Vagina (tissue), 2 donors: ENCODE results near the gene HCAR3.

ENCODE experiments used
- POLR2A ChIP-seq, 2 donors: fragments of 450-650 bp; IDR thresholded peaks; one replicate each; pipeline ENCODE4 v1.6.1; 2017; ENCODE audit warnings: antibody characterized with exemption in 2 of 2, mild to moderate bottlenecking in 2 of 2, moderate library complexity in 2 of 2
- POLR2AphosphoS5 ChIP-seq, 2 donors: sonication (generic); formaldehyde crosslinking; IDR thresholded peaks; one replicate each; pipeline ENCODE4 v1.9.0; 2017; ENCODE audit warnings: antibody characterized with exemption in 2 of 2, mild to moderate bottlenecking in 2 of 2, low read depth in 1 of 2; ENCODE audit not compliant: insufficient read depth in 1 of 2
- TF ChIP-seq, protein P1 (sequence below), 3 experiments: fragments of 450-650 bp in 2 of 3; fragments of 200-600 bp in 1 of 3; sonication (generic) in 1 of 3; IDR thresholded peaks; one replicate each; pipeline ENCODE4 v1.5.1; 2017 to 2019; ENCODE audit warnings: antibody characterized with exemption in 3 of 3, mild to moderate bottlenecking in 2 of 3, moderate library complexity in 2 of 3

DNA sequence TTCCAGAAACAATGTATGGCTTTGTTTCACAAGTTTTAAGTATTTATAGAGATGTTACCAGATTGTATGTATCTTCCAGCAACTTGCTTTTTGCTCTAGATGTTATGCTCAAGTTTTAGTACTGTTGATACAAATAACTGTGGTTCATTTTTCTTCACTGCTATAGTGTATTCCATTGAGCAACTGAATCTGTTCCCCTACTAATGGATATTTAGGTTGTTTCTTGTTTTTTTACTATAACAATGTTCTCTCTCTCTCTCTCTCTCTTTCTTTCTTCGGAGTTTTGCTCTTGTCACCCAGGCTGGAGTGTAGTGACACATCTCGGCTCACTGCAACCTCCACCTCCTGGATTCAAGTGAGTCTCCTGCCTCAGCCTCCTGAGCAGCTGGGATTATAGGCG lies 30.1 kb downstream of the HCAR3 start:
- TF ChIP-seq, protein P1, sequence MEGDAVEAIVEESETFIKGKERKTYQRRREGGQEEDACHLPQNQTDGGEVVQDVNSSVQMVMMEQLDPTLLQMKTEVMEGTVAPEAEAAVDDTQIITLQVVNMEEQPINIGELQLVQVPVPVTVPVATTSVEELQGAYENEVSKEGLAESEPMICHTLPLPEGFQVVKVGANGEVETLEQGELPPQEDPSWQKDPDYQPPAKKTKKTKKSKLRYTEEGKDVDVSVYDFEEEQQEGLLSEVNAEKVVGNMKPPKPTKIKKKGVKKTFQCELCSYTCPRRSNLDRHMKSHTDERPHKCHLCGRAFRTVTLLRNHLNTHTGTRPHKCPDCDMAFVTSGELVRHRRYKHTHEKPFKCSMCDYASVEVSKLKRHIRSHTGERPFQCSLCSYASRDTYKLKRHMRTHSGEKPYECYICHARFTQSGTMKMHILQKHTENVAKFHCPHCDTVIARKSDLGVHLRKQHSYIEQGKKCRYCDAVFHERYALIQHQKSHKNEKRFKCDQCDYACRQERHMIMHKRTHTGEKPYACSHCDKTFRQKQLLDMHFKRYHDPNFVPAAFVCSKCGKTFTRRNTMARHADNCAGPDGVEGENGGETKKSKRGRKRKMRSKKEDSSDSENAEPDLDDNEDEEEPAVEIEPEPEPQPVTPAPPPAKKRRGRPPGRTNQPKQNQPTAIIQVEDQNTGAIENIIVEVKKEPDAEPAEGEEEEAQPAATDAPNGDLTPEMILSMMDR (IDR thresholded peaks at IDR 0.05) = no peak
- TF ChIP-seq POLR2AphosphoS5 (IDR thresholded peaks at IDR 0.05; ENCODE audit: insufficient read depth in 1 of 2, low read depth in 1 of 2) (no peak), POLR2A (IDR thresholded peaks at IDR 0.05) (no peak)
